ENCODE data around the gene TCEAL9.
"Not testable (repeated sequence)": the region's sequence is repeated elsewhere in the genome, so short reads cannot be mapped to it uniquely, and the experiment has no call there.

TCEAL9 gene, protein sequence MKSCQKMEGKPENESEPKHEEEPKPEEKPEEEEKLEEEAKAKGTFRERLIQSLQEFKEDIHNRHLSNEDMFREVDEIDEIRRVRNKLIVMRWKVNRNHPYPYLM

DNA sequence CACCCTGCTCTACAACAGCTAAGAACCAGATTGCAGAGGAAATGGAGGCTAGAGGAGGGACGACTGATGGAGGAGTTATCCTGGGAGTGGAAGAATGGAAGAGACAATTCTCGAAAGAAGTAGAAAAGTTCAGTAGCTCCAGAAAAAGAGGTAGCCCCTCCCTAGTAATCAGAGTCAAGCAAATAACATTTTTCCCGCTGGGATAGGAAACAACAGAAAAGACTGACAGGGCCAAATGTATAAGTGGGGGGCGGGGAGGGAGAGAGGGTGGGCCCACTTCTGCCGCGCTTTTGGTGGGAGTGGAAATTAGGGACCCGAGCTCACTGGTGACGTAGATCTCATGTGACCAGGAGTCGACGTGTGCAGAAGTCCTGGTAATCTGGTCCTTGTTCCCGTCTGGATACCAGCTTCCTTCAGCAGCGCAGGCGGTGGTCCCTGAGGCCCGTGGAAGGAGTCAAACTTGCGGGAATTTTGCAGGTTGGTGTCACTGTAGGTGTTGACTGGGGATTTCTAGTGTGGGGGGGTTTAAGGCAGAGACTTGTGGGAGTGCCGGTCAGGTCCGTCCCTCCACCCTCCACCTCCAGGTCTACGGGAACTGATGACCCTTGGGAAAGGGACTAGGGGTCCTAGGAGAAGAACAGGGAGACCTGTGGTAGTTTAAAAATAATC lies at the start of gene TCEAL9:
Gene TCEAL9 (plus strand): TSS at position 377 of the 669 bp plus-strand sequence. CDS start 1,179 bp downstream, outside the sequence.
- peak; percentile 37 for DNase-seq

DNA sequence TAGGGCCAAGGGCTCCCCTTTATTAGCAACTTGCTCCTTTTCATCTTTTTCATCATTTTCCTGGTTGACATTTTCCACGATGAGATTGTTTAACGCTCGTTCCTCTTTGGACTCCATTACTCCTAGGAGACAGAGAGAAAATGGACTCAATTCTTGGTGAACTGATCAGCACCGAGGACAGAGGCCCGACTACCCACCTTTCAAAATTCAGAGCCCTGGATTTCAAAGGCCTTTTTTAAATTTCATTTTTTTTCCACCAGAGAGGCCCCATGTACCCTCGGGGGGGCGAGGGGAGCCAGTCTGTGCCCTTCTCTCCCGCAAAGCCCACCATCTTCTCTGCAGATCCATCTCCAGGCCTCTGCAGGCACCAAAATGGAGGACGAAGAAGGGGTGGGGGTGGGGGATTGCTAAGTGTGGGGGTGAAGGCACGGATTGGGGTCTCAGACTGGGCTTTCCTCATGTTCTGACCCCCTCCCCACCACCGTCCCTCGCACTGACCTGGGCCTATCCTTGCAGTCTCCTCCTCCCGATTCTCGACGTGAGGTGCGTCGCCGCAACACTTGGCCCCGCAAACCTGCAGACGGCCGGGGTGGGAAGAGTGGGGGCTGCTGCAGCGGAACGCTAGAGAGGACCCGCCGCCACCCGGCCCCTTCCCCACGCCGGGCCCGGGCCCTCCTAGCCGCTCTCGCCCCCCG lies 46.3 kb upstream of the TCEAL9 start:
- no peak for DNase-seq

DNA sequence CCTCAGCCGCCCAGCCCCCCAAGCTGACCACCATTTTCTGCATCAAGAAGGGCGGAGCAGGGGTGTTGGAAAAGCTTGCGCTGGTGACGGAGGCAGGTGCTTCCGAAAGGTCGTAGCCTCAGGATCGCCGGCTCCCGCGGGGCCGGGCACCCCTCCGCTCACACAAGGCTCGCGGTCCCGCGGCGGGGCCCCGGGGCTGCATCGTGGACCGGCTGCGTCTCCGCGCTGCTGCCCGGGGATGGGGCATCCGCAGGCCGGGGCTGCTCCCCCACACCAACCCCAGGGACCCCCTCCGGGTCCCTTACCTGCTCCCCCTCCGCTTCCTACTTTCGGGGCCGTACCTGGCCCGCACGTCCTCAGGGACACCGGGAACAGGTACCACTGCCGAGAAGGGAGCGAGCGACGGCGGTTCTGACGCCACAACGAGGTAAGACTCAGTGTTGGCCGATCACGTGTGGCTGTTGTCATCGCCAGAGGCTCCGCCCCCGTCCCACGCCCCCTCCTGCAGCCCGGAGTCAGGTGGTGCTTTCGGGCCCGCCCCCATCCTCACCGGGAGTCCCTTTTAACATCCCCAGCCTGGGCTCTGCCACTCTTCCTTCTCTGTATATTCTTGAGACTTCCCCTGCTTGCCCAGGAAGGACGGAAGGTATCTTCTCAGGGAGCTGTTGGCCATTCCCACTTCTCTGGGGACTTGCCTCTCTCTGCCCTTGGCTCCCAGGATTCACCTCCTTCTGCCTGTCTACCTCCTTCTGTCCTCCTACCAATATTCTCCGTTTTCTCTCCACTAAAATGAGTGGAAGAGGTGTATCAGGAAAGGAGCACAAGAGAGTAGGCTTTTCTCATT lies 45.5 kb upstream of the TCEAL9 start, which contains the start of gene BEX2:
Gene BEX2 (minus strand): TSS at position 436 of the 844 bp plus-strand sequence. CDS start 1,014 bp downstream, outside the sequence.
- DNase-seq: peak; percentile 72

DNA sequence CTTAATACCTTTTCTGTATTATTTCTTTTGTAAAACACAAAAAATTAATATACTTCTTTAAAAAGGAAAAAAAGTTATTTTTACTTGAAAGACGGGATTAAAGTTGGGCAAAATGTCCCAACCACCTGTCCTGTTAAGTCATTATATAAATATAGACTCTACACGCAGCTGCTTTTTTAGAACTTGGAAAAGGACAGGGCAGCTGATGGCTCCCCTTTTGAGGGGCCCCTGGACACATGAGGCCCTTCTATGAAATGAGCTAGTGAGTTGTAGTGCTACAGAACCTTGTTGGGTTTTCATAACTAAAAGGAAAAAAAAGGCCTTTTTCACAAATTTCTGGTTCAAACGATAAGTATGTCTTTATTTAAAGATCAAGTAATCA lies 44.9 kb upstream of the TCEAL9 start:
- DNase-seq: no peak

DNA sequence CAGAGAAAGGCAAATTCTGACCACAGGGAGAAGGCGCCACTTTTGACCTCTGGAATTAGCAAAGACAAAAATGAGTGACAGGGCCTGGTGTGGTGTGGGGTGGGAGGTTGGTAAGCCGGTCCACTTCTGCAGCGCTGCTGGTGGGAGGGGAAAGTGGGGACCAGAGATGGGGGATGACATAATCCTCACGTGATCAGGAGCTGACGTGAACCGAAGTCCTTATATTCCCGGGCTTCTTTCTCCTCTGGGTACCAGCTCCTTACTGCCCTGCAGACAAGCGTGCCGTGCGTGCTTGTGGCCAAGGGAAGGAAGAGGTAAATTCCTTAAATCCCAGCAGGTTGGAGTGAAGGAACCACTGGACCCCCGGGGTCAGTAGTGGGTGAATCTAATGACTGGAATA lies 26.3 kb upstream of the TCEAL9 start, which contains the start of gene TCEAL7:
Gene TCEAL7 (plus strand): TSS at position 249 of the 400 bp plus-strand sequence. CDS start 1,165 bp downstream, outside the sequence.
- no peak for DNase-seq

DNA sequence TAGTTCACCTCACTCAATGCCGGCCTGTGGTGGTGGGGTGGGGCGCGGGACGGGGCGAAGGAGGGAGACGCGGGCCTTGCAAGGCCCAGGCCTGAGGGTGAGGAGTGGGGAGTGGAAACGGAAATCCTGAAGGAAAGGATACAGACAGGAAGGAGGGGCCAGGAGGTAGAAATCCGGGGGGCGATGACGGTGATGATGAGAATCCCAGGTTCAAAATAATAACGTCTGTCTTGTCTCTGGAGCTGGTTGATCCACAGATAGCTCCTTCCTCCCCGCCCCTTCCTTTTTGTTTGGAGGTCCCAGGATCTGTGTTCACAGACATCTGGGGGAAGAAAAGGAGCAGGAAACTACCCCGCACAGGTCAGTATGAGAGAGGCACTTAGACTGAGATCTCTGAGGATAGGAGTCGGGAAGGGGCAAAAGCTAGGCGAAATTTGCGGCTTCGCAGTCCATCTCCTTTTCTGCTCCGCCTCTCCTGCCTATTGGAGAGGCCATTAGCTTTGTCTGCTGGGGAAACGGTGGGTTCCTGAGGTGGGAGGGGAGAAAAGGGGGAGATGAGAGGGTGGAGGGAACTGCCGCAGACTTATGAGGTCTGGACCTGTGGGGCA lies 25.5 kb upstream of the TCEAL9 start:
- DNase-seq: no peak

DNA sequence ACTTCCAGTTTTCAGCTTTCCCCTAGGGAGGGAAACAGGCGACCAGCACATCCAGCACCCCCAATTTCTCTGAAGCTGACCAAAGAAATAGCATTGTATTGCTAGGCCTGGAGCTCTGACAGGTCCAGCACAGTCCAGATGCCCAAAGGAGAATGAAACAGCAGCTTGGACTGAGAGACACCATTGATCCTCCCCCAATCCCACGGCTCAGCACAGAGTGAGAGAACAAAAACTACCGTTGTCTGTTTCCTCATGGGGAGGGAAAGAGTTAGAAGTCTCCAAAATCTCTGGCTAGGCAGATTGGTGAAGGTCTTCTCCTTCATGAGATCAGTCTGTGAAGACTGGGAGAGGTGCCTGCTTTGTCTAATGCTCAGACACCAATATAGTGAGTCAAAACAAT lies 17.6 kb upstream of the TCEAL9 start:
- DNase-seq: no peak

DNA sequence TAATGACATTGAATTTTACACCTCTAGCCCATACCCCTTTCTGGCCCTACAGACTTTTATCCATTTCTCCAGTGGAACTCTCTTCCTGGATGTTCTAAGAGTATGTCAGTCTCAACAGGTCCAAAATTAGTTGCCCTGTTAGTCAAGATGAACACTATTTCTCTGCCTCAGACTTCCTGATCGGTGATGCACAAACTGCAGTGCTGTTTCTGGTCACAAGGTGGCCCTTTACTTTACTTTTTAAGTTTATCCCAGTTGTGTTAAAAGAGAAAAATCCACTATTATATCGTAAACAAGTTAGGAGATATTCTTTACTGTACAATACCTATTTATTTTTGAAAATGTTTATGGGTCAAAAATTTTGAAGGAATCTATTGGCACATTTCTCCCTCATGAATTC lies 13.2 kb upstream of the TCEAL9 start:
- DNase-seq: no peak

DNA sequence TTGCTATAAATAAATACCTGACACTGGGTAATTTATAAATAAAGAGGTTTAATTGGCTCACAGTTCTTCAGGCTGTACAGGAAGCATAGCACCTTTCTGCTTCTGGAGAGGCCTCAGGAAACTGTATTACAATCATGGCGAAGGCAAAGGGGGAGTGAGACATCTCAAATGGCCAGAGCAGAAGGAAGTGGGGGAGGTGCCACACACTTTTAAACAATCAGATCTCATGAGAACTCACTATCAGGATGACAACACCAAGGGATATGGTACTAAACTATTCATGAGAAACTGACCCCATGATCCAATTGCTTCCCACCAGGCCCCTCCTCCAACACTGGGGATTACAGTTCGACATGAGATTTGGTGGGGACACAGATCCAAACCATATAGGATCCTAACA lies 11.7 kb upstream of the TCEAL9 start:
- no peak for DNase-seq

DNA sequence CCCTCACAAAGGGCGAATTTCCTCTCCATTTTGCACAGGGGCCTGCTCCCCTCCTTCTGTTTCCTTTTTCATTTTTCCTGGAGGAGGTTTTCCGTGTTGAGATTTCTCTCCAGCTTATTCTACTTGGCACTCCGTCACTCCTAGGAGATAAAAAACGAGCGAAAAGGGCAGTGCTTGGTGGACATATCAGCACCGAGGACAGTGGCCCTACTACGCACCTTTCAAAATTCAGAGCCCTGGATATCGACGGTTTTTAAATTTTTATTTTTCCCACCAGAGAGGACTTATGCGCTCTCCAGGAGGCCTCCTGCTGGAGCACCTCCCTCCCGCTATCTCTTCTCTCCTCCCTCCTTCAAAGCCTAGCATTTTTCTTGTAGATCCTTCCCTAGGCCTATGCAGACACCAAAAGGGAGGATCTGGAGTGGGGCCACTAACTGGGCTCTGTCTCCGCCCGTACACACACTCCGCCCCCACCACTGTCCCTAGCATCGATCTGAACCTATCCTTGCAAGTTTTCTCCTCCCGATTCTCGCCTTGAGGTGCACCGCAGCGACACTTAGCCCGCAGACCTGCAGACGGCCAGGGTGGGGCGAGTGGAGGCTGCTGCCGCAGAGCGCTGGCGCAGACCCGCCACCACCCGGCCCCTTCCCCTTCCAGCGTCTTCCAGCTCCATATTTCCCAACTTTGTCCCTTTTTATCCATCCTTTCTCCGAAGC lies 8.5 kb upstream of the TCEAL9 start:
- DNase-seq: no peak

DNA sequence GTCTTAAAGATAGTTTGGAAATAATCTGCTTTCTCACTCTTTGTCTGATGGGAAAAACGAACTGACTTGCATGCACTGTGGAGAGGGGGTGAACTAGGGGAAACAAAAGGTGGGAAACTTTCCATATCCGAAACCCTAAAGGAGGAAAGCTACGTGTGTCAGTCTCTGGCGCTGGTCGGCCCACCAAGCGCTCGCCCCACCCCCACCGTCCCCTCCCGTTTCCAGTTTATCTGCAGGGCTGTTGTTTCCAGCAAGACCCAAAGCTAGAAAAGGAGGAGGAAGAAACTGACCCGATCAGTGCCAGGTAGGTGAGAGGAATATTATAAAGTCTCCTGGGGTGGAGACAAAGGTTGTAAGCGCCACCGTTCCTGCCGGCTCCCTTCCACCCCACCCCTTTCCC lies 552 bp downstream of the TCEAL9 start:
- no peak for DNase-seq

DNA sequence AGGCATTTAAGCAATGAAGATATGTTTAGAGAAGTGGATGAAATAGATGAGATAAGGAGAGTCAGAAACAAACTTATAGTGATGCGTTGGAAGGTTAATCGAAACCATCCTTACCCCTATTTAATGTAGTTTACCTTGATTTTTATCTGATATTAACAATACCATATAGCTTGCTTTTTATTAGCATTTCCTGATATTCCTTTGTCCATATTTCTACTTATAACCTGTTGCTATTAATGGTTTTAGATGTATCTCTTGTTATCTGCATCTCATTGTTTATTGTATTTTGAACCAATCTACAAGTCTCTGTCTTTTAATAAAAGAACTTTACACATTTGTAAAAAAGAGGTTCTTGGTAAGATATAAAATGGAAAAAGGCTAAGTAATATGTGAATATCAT lies 1.6 kb downstream of the TCEAL9 start:
- DNase-seq: no peak

DNA sequence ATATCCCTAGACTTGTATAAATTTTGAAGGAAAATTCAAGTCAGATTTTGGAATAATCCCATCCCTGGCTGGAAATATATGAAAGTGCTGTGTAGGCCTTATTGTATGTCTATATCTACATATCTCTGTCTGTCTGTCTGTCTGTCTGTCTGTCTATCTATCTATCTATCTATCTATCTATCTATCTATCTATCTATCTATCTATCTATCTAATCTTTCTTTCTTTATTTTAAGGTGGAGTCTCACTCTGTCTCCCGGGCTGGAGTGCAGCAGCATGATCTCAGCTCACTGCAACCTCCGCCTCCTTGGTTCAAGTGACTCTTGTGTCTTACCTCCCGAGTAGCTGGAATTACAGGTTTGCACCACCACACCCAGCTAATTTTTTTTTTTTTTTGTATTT lies 3.3 kb downstream of the TCEAL9 start:
- not testable (repeated sequence) for DNase-seq

DNA sequence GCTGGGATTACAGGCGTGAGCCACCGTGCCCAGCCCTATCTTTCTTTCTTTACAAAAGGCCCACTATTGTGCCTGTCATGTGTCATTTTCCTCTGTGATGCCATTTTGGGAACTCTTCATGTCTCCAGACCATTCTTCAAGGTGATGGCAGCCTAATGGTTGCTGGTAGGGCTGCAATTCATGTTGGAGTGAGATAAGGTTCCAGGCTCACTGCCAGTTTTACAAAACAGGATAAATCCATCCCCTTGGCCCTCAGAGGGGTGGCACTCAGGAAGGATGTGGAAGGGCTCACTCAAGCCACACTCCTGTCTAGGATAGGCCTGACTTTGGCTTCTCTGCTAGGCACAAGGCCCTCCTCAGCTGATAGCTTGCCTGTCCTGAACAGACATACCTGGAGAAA lies 3.8 kb downstream of the TCEAL9 start:
- no peak for DNase-seq

DNA sequence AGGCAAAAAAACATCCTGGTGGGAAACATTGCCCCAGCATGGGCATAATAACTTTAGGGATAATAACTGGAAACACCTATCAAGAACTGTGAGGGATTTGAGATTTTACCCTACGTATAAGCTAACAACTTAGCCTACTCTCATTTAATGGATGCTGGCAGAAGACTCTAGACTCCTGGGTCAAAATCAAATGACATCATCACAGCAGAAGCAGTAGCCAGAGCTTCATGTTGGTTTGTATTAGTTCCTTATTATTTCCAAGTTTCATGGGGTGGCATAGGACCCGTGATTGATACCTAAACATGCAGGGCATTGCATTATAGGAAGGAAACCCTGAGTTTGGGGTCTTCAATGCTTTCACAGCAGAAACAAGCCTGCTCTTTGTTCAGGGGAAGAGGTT lies 4.6 kb downstream of the TCEAL9 start:
- DNase-seq: no peak

DNA sequence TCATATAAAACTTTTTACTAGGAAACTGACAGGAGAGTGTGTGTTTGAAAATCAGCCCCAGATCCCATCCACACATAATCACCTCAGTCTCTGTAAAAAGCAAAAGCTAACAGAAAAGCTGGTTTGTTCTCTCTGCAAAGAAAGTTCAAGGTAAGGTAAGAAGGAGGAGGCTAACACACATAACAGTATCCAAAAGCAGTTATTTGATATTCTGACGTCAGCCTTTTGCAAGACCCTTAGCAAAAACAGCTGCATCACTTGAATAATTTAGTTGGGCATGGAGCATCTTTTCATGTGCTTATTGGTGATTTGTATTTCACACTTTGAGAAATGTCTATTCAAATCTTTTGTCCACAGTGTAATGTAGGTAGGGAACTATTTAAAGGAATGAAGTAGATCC lies 5.5 kb downstream of the TCEAL9 start:
- no peak for DNase-seq

DNA sequence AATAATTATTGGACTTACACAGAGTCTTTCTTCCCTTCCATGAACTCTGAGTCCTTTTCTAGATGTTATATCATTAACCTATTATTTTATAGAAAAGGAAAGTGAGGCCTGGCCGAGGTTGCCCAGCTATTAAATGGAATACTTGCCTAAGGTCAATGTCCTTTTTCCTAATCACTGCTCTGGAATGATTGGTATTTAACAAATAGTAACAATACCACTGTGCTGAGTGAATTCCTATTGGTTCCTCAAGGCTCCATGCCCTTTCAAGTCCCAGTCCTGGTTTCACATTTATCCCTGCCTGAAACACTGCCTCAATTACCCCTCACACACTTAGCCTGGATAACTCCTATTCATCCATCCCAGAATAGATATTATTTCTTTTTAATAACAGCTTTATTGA lies 6.2 kb downstream of the TCEAL9 start:
- no peak for DNase-seq

DNA sequence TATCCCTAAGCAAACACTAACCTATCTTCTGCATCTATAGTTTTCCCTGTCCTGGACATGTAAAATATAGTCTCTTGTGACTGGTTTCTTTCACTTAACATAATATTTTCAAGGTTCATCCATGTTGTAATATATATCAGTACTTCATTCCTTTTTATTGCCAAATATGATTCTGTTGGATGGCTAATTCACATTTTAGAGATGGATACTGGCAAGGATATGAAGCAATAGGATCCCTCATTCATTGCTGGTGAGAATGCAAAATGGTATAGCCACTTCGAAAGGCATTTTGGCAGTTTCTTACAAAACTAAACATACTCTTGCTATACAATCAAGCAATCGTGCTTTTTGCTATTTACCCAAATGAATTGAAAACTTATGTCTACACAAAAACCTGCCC lies 6.7 kb downstream of the TCEAL9 start:
- no peak for DNase-seq

DNA sequence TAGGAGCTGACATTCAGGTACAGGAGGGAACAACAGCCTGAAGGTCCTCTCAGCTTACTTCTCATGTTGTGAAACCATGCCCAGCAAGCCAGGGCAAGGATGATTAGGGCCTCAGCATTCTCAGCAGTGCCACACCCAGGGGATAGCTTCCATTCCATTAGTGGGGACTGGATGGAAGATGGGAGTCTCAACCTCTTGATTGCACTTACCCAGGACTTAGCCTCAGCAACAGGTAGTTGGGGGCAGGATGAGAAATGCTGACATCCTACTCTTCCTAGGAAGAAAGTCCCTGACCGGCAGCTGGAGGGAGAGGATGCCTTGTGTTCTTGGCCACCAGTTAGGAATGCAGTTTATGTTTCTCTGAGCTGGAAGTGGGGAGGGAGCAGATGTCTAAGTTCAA lies 11.2 kb downstream of the TCEAL9 start:
- no peak for DNase-seq

DNA sequence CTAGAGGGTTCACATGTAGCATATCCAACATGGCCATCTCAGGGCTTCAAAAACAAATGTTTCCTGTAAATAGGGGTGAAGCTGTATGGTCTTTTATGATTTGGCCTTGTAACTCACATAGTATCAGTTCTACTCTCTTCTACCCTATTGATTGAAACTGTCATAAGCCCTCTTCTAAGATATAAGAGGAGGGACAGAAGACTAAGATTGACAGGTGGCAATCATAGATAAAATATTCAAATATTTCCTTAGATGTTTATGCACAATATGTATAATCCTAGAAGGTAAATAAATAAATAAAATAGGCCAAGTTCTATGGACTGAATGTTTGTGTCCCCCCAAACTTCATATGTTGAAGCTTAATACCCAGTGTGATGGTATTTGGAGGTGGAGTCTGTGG lies 13.2 kb downstream of the TCEAL9 start:
- no peak for DNase-seq

DNA sequence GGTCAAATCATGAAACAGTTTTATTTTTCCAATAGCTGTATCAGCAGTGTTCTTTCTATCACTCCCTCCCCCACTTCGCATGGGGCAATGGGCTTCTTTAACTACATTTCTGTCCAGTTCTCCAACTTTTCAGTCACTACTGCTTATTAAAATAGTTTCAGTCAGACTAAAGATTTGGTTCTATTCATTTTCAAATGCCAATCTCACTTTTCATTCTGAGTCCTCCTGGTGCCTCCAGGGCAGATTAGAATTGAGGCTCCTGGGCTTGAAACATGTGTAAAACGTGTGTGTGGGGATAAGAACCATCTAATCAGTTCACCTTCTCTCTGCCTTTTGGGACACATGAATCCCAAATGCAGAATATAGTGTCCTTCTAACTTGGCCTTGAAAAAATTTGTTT lies 16.6 kb downstream of the TCEAL9 start:
- no peak for DNase-seq

DNA sequence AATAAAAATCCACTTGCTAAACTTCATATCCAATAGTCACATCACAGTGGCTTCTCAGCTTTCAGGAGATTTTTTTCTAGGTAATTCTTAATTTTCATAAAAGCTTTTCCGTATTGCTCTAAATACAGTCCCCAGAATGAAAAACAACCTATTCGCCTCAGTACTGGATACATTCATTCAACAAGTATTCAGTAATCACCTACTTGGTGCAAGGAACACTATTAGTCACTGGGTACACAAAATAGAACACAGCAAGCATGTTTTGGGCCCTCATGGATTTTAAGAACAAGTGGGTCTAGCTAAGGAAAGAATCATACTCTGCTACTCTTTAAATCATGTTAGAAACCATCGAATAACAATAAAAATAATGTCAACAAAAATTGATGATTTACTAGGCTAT lies 17.3 kb downstream of the TCEAL9 start:
- no peak for DNase-seq
